HL-60 (cell line): ENCODE measurements around the gene STUM.

ENCODE experiments used
- DNase-seq, 2 experiments: peaks; one replicate each; pipeline ENCODE4 v3.0.0-alpha.2; 2010 to 2020; ENCODE audit warnings: low read depth in 1 of 2, low spot score in 1 of 2
- H3K27ac ChIP-seq: fragments of 250-450 bp; sonication (Bioruptor Pico); replicated peaks from 2 replicates; pipeline ENCODE4 v1.5.1; 2020; ENCODE audit warnings: mild to moderate bottlenecking, moderate library complexity
- H3K27me3 ChIP-seq: fragments of 250-450 bp; sonication (Bioruptor Pico); 2 replicates; pipeline ENCODE4 v1.5.1; 2021; ENCODE audit warnings: mild to moderate bottlenecking, moderate library complexity; ENCODE audit not compliant: insufficient read depth, poor library complexity, severe bottlenecking
- H3K4me3 ChIP-seq: replicated peaks from 2 replicates; pipeline ENCODE4 v1.5.1; 2011; ENCODE audit warnings: mild to moderate bottlenecking, control low read depth, low read length; ENCODE audit not compliant: insufficient read depth
- CTCF ChIP-seq: IDR thresholded peaks from one replicate; pipeline ENCODE4 v1.5.1; 2011; ENCODE audit warnings: low read length, control low read depth, inconsistent platforms; ENCODE audit not compliant: insufficient read depth
- GABPA ChIP-seq: IDR thresholded peaks from 2 replicates; pipeline ENCODE4 v1.6.1; 2012; ENCODE audit warnings: low read depth
- POLR2AphosphoS5 ChIP-seq: IDR thresholded peaks from 2 replicates; pipeline ENCODE4 v1.6.1; 2012; ENCODE audit warnings: low read depth
- REST ChIP-seq: IDR thresholded peaks from 2 replicates; pipeline ENCODE4 v1.6.1; 2012; ENCODE audit warnings: low read depth; ENCODE audit not compliant: insufficient replicate concordance
- SPI1 ChIP-seq: IDR thresholded peaks from 2 replicates; pipeline ENCODE4 v1.6.1; 2012; ENCODE audit warnings: low read depth, mild to moderate bottlenecking, borderline replicate concordance

STUM gene

GRCh38 chr1:226526801-226527595, 21.6 kb upstream of the STUM start:
- TF ChIP-seq GABPA (no peak), CTCF (no peak), POLR2AphosphoS5 (no peak), SPI1 (no peak), REST (no peak)
- no peak overlapping the region for H3K4me3 ChIP-seq
- H3K27ac ChIP-seq, result no peak overlapping the region
- DNase-seq, result no peak
- no peaks in the 10 kb centered on the region for H3K27me3 ChIP-seq

- Histone ChIP-seq H3K27ac (no peak overlapping the region), H3K4me3 (no peak overlapping the region), H3K27me3 (no peaks in the 10 kb centered on the region)
- DNase-seq, result no peak
- TF ChIP-seq REST, result no peak
- no peak for TF ChIP-seq SPI1
- no peak for TF ChIP-seq GABPA
- no peak for TF ChIP-seq POLR2AphosphoS5
- no peak for TF ChIP-seq CTCF
Observed at GRCh38 chr1:226529891-226530290, 18.7 kb upstream of the STUM start.

GRCh38 chr1:226530591-226530990, 18.0 kb upstream of the STUM start:
- no peak overlapping the region for H3K4me3 ChIP-seq
- TF ChIP-seq SPI1, result no peak
- TF ChIP-seq CTCF, result no peak
- TF ChIP-seq REST, result no peak
- no peak for TF ChIP-seq POLR2AphosphoS5
- no peak for TF ChIP-seq GABPA
- no peak overlapping the region for H3K27ac ChIP-seq
- no peak for DNase-seq
- no peaks in the 10 kb centered on the region for H3K27me3 ChIP-seq
